ENCODE results near the gene SNAPC4. TPM values are rescaled to one million over a fixed set of nuclear protein-coding genes. Genes with fewer than 3 reads are reported as not detected.
A peak's percentile ranks its signal among the peaks of the same experiment; 100 is the strongest.
"Not testable (repeated sequence)": the region's sequence is repeated elsewhere in the genome, so short reads cannot be mapped to it uniquely, and the experiment has no call there.

Gene SNAPC4
- total RNA-seq, 1 donor from 2014 or later = 7.2 TPM

- DNase-seq = peak; percentile 80
Measured at GRCh38 chr9:136410500-136411287, 10.7 kb upstream of the SNAPC4 start, which contains the start of the genes ENTR1 and PMPCA. Gene ENTR1, minus strand, starts transcription at chr9:136410614. Its CDS starts 217 bp downstream, at chr9:136410397. Gene PMPCA, plus strand, starts transcription at chr9:136410658. Its CDS starts 11 bp downstream, at chr9:136410669.

DNA sequence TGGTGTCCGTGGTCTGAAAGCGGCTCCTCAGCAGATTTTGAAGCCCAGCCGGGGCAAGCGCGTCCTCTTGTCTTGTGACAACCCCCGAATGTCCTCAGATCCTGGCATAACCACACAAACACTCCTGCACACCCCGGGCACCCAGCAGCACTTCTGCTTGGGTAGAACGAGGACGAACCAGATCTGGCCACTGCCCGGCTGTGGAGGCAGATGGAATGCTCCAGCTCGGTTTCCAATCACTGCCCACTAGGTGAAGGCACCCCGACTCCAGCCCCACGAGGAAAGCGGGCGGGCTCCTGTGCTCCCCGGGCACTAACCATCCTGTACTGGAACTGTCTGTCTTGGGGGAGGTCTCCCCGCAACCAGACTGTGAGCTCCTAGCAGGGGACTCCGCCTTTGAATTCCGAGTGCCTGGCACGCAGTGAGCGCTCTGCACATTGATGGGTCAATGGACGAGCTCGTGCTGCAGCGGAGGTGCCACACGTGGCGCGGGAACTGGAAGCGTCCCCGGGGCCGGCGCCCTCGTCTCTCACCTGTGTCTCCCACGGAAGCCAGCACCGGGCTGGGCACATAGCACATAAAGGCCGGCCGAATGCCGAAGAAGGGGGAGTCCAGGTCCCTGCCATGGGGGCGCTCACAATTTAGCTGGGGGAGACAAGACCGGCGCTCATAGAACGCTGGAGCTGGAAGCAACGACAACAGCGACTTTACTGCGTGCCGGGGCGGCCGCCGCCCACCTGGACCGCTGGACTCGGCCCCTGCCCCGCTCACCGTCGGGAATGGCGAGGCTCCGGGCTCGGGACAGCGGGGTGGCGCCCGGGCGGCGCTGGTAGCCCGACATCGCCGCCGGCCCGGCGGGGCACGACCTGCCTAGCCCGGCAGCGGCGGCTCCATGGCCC is 9.8 kb upstream of the SNAPC4 start:
- DNase-seq = peak; percentile 51

GRCh38 chr9:136407911-136408310 is 7.9 kb upstream of the SNAPC4 start:
- DNase-seq = no peak

DNA sequence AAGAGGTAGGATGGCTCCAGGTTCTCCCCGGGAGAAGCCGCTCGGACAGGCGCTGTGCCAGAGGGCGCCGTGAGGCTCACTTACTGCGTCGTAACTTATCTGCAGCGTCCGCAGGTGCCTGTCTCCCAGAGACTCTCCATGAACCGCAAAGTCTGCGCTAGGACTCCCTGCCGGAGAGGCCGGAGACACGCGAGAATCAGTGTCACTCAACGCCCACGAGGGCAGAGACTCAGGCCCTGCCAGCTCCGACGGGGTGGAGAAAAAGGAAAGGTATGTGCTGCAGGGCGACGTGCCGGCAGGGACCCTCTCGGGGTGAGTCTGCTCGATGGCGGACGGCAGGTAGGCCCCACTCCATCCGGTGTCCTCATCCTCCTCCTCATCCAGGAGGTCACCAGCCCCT is 7.1 kb upstream of the SNAPC4 start:
- DNase-seq = not testable (repeated sequence)

- not testable (repeated sequence) for DNase-seq
Measured at GRCh38 chr9:136405904-136406303, 5.9 kb upstream of the SNAPC4 start.

DNA sequence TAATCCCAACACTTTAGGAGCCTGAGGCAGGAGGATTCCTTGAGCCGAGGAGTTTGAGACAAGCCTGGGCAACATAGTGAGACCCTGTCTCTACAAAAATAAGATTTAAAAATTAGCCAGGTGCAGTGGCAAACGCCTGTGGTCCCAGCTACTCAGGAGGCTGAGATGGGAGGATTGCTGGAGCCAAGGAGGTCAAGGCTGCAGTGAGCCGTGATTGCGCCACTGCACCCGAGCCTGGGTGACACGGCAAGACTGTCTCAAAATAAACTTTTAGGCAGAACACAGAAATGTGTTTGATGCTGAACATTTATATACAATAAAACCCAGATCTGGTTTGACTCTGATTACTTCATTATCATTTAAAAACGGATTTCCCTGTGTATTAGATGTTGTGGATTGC is 5.5 kb upstream of the SNAPC4 start:
- DNase-seq = no peak

DNA sequence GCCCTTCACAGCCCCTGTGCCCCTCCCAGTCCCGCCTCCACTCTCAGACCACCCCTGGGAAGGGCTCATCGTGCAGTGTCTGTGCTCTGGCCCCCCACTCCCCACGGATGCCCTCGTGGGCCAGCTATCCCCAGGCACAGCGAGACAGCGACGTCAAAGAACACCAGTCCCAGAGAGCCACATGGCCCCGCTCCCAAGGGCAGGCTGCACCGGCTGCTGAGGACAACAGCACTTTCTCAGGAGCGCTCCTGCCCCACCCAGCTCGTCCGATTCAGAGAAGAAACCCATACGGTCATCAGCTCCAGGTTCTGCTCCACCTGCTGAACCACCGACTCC is 4.8 kb upstream of the SNAPC4 start:
- DNase-seq = no peak

DNA sequence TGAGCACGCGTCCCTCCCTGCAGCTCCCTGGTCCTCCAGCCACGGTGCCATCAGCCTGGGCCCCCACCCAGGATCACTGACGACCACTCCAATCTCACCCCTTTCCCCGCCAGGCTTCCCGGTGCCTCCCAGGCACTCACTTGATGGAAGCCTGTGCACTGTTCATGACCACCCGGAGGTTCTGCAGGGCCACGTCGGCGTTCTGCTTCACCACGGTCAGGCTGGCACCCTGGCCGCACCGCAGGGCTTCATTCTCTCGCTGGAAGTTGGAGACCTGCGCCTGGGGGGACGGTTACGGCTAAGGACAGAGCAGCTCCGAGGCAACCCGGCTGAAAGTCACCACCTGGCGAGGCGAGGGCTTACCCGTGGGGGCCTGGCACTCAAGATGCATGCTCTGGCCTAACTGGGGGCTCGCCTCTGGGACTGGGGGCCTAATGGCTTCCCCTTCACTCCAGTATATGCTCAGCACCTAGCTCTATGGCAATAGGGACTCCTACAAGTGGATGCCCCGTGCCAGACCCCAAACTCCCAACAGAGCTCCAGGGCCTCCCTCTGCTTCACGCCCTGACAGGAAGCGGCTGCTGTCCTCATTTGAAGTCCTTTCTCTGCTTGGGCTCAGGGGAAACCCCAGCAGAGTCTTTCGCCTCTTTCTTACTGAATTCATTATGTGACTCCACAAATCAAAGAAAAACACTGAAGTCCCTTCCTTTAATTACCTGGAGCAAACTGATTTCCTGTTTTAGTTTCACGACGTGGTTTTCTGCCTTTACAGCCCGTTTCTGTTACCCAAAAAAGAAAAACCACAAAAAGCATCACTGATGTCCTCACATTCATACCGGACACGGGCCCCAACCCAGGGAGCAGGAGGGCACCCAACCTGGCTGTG is 4.2 kb upstream of the SNAPC4 start:
- DNase-seq = no peak

GRCh38 chr9:136403538-136403914 is 3.6 kb upstream of the SNAPC4 start:
- no peak for DNase-seq

- DNase-seq = no peak
Measured at GRCh38 chr9:136402067-136402466, 2.1 kb upstream of the SNAPC4 start.

DNA sequence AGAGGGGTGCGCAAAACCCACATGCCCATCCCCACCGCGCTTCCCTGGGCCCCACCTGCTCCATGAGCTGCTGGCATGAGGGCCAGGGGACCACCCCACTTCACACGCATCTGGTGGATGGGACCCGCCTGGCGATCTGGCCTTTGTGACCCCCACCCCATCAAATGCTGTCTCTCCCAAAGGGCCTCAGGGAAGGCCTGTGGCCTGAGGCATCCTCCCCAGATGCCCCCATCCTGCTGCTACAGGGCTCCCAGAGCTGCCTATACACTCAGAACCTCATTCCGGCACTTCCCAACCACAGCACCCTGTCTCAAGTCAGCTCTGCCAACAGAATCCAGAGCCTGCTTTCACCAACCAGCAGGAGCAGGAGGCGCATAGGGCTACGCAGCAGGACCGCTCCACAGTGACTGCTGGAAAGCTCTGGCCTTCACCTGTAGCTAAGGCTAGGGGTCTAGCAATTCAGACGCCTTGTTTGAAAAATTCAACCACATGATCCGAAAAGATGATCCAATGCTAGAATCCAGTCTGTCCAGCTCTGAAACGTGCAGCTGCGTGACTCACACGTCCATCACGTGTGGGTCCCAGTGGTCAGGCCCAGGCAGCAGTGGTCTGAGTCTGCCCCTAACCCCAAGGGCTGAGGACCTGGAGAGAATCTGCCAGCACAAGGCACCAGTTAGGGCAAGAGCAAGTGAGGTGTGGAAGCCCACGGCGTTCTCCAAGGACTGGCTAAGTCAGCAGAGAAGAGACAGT is 1.4 kb upstream of the SNAPC4 start:
- no peak for DNase-seq

DNA sequence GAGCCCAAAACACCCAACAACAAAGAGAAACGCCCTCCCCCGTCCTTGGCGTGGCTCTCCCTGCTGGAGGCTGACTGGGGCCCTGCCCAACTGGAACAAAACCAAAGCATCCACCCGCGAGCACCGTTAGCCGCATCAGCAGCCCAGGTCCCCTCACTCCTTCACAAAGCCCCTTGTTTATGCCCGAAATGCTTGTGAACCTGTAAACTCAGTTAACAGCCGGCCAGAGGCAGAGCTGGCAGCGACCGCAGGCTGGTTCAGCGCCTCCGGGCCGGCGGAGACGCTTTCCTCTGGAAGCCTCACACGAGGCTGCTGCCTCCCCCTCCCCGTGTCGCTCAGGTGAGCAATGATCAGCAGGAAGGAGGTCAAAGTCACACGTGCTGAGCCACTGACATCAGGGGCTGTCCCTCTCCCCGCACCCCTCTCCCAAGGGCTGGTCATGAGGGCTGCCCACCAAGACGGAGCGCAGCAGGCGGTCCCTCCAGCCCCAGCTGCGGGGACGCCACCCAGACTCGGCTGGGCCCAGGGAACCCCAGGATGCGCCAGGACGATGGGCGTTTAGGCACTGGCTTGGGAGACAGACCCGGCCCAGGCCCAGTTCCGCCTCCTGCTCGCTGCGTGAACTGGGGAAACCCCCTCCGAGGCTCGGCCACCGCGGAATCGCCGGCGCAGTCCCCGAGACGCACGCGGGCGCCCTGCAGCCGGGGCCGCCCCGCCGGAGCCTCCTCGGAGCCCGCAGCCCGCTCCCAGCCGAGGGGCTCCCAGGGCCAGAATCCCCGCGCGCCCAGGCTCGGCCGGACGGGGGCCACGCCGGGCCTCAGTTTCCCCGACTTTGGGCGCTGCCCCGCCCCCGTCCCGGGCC is 563 bp downstream of the SNAPC4 start:
- DNase-seq = no peak

GRCh38 chr9:136398286-136398685 is 1.7 kb downstream of the SNAPC4 start:
- DNase-seq = no peak

DNA sequence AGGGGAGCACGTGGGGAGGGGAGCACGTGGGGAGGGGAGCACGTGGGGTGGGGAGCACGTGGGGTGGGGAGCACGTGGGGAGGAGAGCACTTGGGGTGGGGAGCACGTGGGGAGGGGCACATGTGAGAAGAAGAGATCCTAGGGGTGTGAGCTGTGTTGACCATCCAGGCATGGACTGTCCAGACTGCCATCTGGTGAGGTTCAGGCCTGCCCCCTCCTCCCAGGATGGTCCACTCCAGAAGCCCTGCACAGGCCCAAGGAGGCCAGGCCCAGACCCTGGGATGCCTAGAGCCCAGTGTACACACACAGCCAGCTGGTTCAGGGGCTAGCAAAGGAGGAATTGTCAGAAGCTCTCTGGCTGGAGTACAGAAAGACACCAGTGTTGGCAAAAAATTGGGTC is 2.3 kb downstream of the SNAPC4 start:
- DNase-seq = no peak

- no peak for DNase-seq
Measured at GRCh38 chr9:136396219-136396515, 3.8 kb downstream of the SNAPC4 start.

- no peak for DNase-seq
Measured at GRCh38 chr9:136395345-136396218, 4.4 kb downstream of the SNAPC4 start.

- DNase-seq = no peak
Measured at GRCh38 chr9:136395020-136395340, 5.0 kb downstream of the SNAPC4 start.

DNA sequence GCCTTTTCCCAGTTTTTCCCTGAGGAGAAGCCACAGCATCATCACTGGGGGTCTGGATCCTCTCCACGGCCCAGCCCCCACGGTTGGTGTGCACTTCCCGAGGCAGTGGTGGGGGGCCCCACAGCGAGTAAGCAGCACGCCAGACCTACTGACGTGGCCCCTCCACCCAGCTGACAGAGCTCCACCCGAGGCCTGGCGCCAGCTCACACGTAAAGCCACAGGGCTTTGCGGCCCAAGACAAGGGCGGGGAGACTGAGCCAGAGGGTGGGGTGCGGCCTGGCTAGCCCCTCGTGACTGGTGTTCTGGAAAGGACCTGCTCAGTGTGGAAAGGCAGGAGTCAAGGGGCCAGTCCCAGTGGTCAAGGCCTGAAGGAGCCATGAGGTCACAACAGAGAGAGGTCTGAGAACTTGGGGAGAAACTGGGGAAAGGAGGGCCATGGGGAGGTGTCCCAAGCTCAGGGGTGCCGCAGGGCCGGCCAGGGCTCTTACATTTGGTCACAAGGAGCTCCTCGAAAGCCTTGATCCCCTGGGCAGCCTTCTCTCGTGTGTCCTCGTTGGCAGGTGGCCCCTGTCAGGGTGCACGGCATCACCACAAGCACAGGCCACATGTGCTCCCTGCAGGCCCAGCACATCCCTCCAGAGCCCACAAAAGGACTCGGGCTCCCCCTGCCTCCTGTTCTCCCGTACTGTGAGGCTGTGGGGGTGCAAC is 5.5 kb downstream of the SNAPC4 start:
- DNase-seq = no peak

DNA sequence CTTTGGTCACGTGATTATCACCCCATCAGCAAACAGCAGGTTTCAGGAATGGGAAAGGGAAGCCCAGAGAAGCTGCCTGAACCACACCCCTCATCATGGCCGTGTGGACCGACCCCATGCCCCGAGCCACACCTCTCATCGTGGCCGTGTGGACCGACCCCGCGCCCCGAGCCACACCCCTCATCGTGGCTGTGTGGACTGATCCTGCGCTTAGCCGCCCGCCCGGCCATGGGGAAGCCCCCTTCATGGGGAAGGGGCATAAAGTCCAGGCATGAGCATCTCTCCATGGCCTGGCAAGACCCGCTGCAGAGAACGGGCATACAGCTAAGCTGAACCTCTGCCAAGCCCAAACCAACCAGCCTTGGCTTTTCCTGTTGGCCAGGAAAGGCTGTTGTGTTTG is 6.4 kb downstream of the SNAPC4 start:
- no peak for DNase-seq
